Endothelial cell (in vitro differentiated cells): ENCODE data around the gene VSX2. TPM values are rescaled to one million over a fixed set of nuclear protein-coding genes. Genes with fewer than 3 reads are reported as not detected.

Experiments used
- DNase-seq: peaks from one replicate; pipeline ENCODE4 v3.0.0; 2021; ENCODE audit warnings: low spot score
- H3K27ac Mint-ChIP-seq: one replicate; pipeline ENCODE4 v1.8.0; 2021; ENCODE audit warnings: mixed read lengths, inconsistent platforms; ENCODE audit not compliant: unreplicated experiment
- H3K27me3 Mint-ChIP-seq: one replicate; pipeline ENCODE4 v1.8.0; 2021; ENCODE audit warnings: mild to moderate bottlenecking, moderate library complexity, mixed read lengths, inconsistent platforms; ENCODE audit not compliant: unreplicated experiment
- H3K36me3 Mint-ChIP-seq: one replicate; pipeline ENCODE4 v1.8.0; 2021; ENCODE audit warnings: mild to moderate bottlenecking, low read depth, mixed read lengths, inconsistent platforms; ENCODE audit not compliant: unreplicated experiment
- H3K4me1 Mint-ChIP-seq: one replicate; pipeline ENCODE4 v1.8.0; 2021; ENCODE audit warnings: mild to moderate bottlenecking, mixed read lengths, inconsistent platforms; ENCODE audit not compliant: unreplicated experiment
- H3K4me3 Mint-ChIP-seq: one replicate; pipeline ENCODE4 v1.8.0; 2021; ENCODE audit warnings: mild to moderate bottlenecking, mixed read lengths, inconsistent platforms; ENCODE audit not compliant: unreplicated experiment
- H3K9me3 Mint-ChIP-seq: one replicate; pipeline ENCODE4 v1.8.0; 2021; ENCODE audit warnings: mixed read lengths, inconsistent platforms; ENCODE audit not compliant: unreplicated experiment
- total RNA-seq: library from RNA; stranded (reverse); fragmentation: NEBNext Ultra II Directional; extraction: Animal tissue kit (Norgen Biotek cat#: 25700); gene quantifications from one replicate; pipeline ENCODE4 v1.2.1, GENCODE V29; 2021; ENCODE audit not compliant: unreplicated experiment
- TF ChIP-seq, protein P1 (sequence below): fragments of 200-600 bp; sonication (generic); IDR thresholded peaks from one replicate; pipeline ENCODE4 v1.5.0; 2021; ENCODE audit warnings: antibody characterized with exemption; ENCODE audit not compliant: unreplicated experiment

The VSX2 gene
- total RNA-seq, 1 donor from 2014 or later, result not detected

DNA sequence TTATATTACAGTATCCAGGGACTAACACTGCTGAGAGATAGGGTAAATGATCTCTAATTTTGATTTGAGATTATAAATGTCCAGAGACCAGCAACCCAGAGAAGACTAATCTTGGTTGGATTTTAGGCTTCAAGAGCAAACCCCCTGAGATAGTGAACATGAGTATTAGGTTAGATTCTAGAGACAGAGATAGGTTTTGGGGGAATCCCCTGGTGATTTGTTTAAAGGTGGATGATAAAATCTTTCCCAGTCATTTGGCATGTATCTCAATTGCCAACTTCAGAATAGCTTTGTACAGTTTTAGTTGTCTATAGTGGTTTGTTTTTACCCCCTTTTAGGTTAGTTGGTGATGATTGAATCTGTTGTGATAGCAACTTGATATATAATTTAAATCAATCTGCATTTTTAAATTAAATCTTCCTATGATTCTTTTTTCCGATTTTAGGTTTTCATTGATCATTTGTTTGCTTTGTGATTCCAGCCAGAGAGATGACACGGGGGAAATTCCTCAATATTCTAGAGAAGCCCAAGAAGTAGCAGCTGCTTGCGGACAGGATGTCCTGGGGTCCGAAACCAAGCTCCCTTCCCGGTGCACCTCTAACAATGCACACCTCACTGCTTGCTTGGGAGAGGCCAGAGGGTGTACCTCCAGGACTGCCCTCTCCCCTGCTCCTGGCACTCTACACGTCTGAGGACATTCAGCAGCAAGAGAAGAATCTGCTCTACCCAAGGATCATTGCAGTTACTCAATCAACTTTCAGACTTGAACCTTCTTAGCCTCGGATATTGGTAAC, 40.6 kb upstream of the VSX2 start:
- Mint-ChIP-seq H3K27ac (no peak overlapping the region), H3K9me3 (no peaks in the 10 kb centered on the region), H3K4me1 (peaks cover 25% of the 10 kb centered on the region), H3K36me3 (no peaks in the 10 kb centered on the region), H3K4me3 (no peak overlapping the region), H3K27me3 (no peaks in the 10 kb centered on the region)
- DNase-seq, result no peak
- TF ChIP-seq, protein P1, sequence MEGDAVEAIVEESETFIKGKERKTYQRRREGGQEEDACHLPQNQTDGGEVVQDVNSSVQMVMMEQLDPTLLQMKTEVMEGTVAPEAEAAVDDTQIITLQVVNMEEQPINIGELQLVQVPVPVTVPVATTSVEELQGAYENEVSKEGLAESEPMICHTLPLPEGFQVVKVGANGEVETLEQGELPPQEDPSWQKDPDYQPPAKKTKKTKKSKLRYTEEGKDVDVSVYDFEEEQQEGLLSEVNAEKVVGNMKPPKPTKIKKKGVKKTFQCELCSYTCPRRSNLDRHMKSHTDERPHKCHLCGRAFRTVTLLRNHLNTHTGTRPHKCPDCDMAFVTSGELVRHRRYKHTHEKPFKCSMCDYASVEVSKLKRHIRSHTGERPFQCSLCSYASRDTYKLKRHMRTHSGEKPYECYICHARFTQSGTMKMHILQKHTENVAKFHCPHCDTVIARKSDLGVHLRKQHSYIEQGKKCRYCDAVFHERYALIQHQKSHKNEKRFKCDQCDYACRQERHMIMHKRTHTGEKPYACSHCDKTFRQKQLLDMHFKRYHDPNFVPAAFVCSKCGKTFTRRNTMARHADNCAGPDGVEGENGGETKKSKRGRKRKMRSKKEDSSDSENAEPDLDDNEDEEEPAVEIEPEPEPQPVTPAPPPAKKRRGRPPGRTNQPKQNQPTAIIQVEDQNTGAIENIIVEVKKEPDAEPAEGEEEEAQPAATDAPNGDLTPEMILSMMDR, result no peak

- Mint-ChIP-seq H3K27ac (no peak overlapping the region), H3K27me3 (no peaks in the 10 kb centered on the region), H3K4me1 (peaks cover 27% of the 10 kb centered on the region), H3K9me3 (no peaks in the 10 kb centered on the region), H3K36me3 (no peaks in the 10 kb centered on the region), H3K4me3 (no peak overlapping the region)
- no peak for DNase-seq
- TF ChIP-seq, protein P1, result no peak
These were observed 37.1 kb upstream of the VSX2 start for GRCh38 chr14:74202113-74202512.

DNA sequence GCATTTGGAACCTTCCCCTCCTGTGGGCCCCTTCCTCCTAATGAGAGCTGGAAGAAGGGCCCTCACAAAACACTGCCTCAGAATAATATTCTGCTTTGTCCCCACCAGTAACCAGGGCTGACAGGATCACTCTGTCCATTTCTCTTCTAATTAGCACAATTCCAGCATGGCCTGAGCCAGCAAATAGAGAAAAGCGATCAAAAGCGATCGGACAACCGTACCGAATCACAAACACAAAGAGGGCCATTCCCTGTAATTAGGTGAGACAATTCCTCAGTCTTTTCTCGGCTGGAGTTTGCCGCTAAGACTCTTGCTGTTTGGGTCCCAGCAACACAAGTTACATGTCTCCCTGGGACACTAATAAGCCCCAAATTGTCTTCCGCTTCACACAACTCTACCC, 35.6 kb upstream of the VSX2 start:
- DNase-seq, result no peak
- Mint-ChIP-seq H3K4me3 (no peak overlapping the region), H3K36me3 (no peaks in the 10 kb centered on the region), H3K9me3 (no peaks in the 10 kb centered on the region), H3K27ac (no peak overlapping the region), H3K4me1 (peaks cover 19% of the 10 kb centered on the region), H3K27me3 (no peaks in the 10 kb centered on the region)
- TF ChIP-seq, protein P1, result no peak

DNA sequence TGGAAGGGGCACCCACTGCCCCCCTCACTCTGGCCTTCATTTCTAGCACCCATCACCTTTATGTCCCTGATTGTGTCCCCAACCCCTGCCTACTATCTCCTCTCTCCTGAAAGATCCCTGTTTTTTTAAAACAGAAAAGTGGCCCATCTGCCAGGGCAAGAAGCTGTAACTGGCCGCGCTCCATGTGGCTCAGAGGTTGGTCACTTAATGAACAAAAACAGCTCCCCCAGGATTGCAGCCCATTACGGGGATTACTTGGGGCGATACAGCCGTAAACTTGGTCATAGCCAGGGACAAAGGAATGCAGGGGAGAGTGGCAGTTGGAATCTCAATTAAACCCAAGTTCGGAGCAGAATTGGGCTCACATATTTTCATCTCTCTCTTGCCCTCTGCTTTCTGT, 34.8 kb upstream of the VSX2 start:
- Mint-ChIP-seq H3K36me3 (no peaks in the 10 kb centered on the region), H3K4me1 (peaks cover 19% of the 10 kb centered on the region), H3K27ac (no peak overlapping the region), H3K27me3 (no peaks in the 10 kb centered on the region), H3K9me3 (no peaks in the 10 kb centered on the region), H3K4me3 (no peak overlapping the region)
- TF ChIP-seq, protein P1, result no peak
- DNase-seq, result no peak

- no peaks in the 10 kb centered on the region for H3K36me3 Mint-ChIP-seq
- no peak for DNase-seq
- H3K9me3 Mint-ChIP-seq, result no peaks in the 10 kb centered on the region
- H3K4me3 Mint-ChIP-seq, result no peak overlapping the region
- TF ChIP-seq, protein P1, result no peak
- H3K4me1 Mint-ChIP-seq, result peaks cover 19% of the 10 kb centered on the region
- no peaks in the 10 kb centered on the region for H3K27me3 Mint-ChIP-seq
- H3K27ac Mint-ChIP-seq, result no peak overlapping the region
These were observed 33.4 kb upstream of the VSX2 start for GRCh38 chr14:74205882-74206281.
